Measurements from ENCODE around the gene MRPL18.
"Not testable (repeated sequence)": the region's sequence is repeated elsewhere in the genome, so short reads cannot be mapped to it uniquely, and the experiment has no call there.

The MRPL18 gene

GRCh38 chr6:159817951-159818739 lies 27.9 kb downstream of the MRPL18 start:
- DNase-seq = no peak

GRCh38 chr6:159819098-159819497 lies 28.8 kb downstream of the MRPL18 start:
- no peak for DNase-seq

GRCh38 chr6:159819932-159820640 lies 29.8 kb downstream of the MRPL18 start:
- no peak for DNase-seq

- no peak for DNase-seq
These were observed 30.9 kb downstream of the MRPL18 start for GRCh38 chr6:159821122-159821521.

GRCh38 chr6:159821726-159822125 lies 31.5 kb downstream of the MRPL18 start:
- no peak for DNase-seq

GRCh38 chr6:159823953-159824352 lies 33.7 kb downstream of the MRPL18 start:
- DNase-seq = no peak

GRCh38 chr6:159824690-159825089 lies 34.4 kb downstream of the MRPL18 start:
- DNase-seq = not testable (repeated sequence)

GRCh38 chr6:159826004-159826403 lies 35.7 kb downstream of the MRPL18 start:
- no peak for DNase-seq

GRCh38 chr6:159826968-159827647 lies 36.8 kb downstream of the MRPL18 start:
- peak; percentile 68 to 85 for DNase-seq

GRCh38 chr6:159828074-159828473 lies 37.8 kb downstream of the MRPL18 start:
- DNase-seq = no peak

- DNase-seq = no peak
These were observed 39.3 kb downstream of the MRPL18 start for GRCh38 chr6:159829526-159829925.

GRCh38 chr6:159830501-159831372 lies 40.5 kb downstream of the MRPL18 start:
- no peak for DNase-seq

GRCh38 chr6:159831373-159831679 lies 41.1 kb downstream of the MRPL18 start:
- DNase-seq = no peak

GRCh38 chr6:159832946-159833345 lies 42.7 kb downstream of the MRPL18 start:
- DNase-seq = no peak

- DNase-seq = no peak
These were observed 43.3 kb downstream of the MRPL18 start for GRCh38 chr6:159833556-159833955.

GRCh38 chr6:159833997-159834603 lies 43.8 kb downstream of the MRPL18 start:
- DNase-seq = no peak

- DNase-seq = no peak
These were observed 46.6 kb downstream of the MRPL18 start for GRCh38 chr6:159836718-159837490.

- no peak for DNase-seq
These were observed 47.2 kb downstream of the MRPL18 start for GRCh38 chr6:159837511-159837910.

- no peak for DNase-seq
These were observed 47.9 kb downstream of the MRPL18 start for GRCh38 chr6:159838020-159838744.

GRCh38 chr6:159842035-159842434 lies 51.8 kb downstream of the MRPL18 start:
- no peak for DNase-seq

Measured in NCI-H187 (cell line).